Left cardiac atrium (tissue), 4 donors: Measurements from ENCODE around the gene UROS. TPM values are rescaled to one million over a fixed set of nuclear protein-coding genes. Genes with fewer than 3 reads are reported as not detected.
A peak's percentile ranks its signal among the peaks of the same experiment; 100 is the strongest.

Experiments used
- ATAC-seq, 2 donors: fragments of 200-7000 bp; cut with Tn5 transposase; one replicate each; pipeline ENCODE4 v1.9.1; 2020; ENCODE audit warnings: mild to moderate bottlenecking in 2 of 2, moderate library complexity in 2 of 2
- DNase-seq: peaks from one replicate; pipeline ENCODE4 v3.0.0-alpha.2; 2020
- intact Hi-C, 2 donors: fragments of 100-400 bp; cut with DNase I; formaldehyde crosslinking; loops; one replicate each; pipeline versions ENCODE4 v1.14.1 to v1.15.1; 2022 to 2023
- total RNA-seq, 2 donors: library from RNA; stranded (reverse); fragmentation: NEBNext Ultra II Directional; extraction: Animal tissue kit (Norgen Biotek cat#: 25700); gene quantifications; one replicate each; pipeline ENCODE4 v1.2.1, GENCODE V29; 2021
- donor health status: DM: no; HTN: yes; CAD: no.
- donor health status: DM: no; HTN: yes; CAD: no; lungs with severe emphysema.
- donor health status: DM: yes; HTN: yes; CAD: no.
- donor health status: Dilated cardiomyopathy.

The UROS gene
- total RNA-seq, 2 donors from 2014 or later, result 59.5 to 68.5 TPM

- intact Hi-C loops, result no loop called here
- ATAC-seq (no peak), DNase-seq (no peak)
Measured at GRCh38 chr10:125772864-125773180, 50.2 kb downstream of the UROS start.

- intact Hi-C loops, result no loop called here
- DNase-seq (no peak), ATAC-seq (no peak)
Measured at GRCh38 chr10:125772112-125772863, 50.8 kb downstream of the UROS start.

- ATAC-seq, result no peak
Measured at GRCh38 chr10:125770844-125771243, 52.2 kb downstream of the UROS start.

GRCh38 chr10:125769175-125769574, 53.9 kb downstream of the UROS start:
- DNase-seq (no peak), ATAC-seq (no peak)
- intact Hi-C loops, result no loop called here

More at GRCh38 chr10:125770844-125771243, 52.2 kb downstream of the UROS start:
- intact Hi-C loops, result no loop called here
- no peak for DNase-seq

- intact Hi-C loops, result no loop called here
- DNase-seq (no peak), ATAC-seq (peak; percentile 73 to 81)
Measured at GRCh38 chr10:125768219-125768855, 54.7 kb downstream of the UROS start.

GRCh38 chr10:125766511-125766910, 56.5 kb downstream of the UROS start:
- DNase-seq, result no peak
- ATAC-seq, result no peak
- intact Hi-C loops, result no loop called here

GRCh38 chr10:125765835-125766234, 57.2 kb downstream of the UROS start:
- no peak for ATAC-seq
- DNase-seq, result no peak
- intact Hi-C loops, result no loop called here

GRCh38 chr10:125762692-125763648, 60.1 kb downstream of the UROS start:
- intact Hi-C loops, result no loop called here
- ATAC-seq (no peak), DNase-seq (no peak)

GRCh38 chr10:125761961-125762360, 61.1 kb downstream of the UROS start:
- intact Hi-C loops, result no loop called here
- no peak for DNase-seq
- ATAC-seq, result no peak

- ATAC-seq, result no peak
- intact Hi-C loops, result no loop called here
- DNase-seq, result no peak
Measured at GRCh38 chr10:125757742-125758141, 65.3 kb downstream of the UROS start.

- intact Hi-C loops, result no loop called here
- ATAC-seq, result no peak
- DNase-seq, result no peak
Measured at GRCh38 chr10:125756853-125757487, 66.1 kb downstream of the UROS start.

GRCh38 chr10:125756196-125756595, 66.9 kb downstream of the UROS start:
- intact Hi-C loops, result no loop called here

GRCh38 chr10:125747417-125747816, 75.6 kb downstream of the UROS start:
- intact Hi-C loops, result no loop called here
- no peak for DNase-seq
- ATAC-seq, result no peak

More at GRCh38 chr10:125756196-125756595, 66.9 kb downstream of the UROS start:
- ATAC-seq, result no peak
- DNase-seq, result no peak

GRCh38 chr10:125744909-125745308, 78.1 kb downstream of the UROS start:
- intact Hi-C loops, result no loop called here

GRCh38 chr10:125742465-125742864, 80.6 kb downstream of the UROS start:
- intact Hi-C loops, result no loop called here
- ATAC-seq (no peak), DNase-seq (no peak)

More at GRCh38 chr10:125744909-125745308, 78.1 kb downstream of the UROS start:
- ATAC-seq (no peak), DNase-seq (no peak)

GRCh38 chr10:125739994-125740679, 82.9 kb downstream of the UROS start:
- intact Hi-C loops, result no loop called here
- DNase-seq, result no peak
- ATAC-seq, result no peak
